ENCODE results near the gene PDCD4. TPM values are rescaled to one million over a fixed set of nuclear protein-coding genes. Genes with fewer than 3 reads are reported as not detected.

The PDCD4 gene
- total RNA-seq, 1 experiment from 2014 or later, result 55.0 TPM

DNA sequence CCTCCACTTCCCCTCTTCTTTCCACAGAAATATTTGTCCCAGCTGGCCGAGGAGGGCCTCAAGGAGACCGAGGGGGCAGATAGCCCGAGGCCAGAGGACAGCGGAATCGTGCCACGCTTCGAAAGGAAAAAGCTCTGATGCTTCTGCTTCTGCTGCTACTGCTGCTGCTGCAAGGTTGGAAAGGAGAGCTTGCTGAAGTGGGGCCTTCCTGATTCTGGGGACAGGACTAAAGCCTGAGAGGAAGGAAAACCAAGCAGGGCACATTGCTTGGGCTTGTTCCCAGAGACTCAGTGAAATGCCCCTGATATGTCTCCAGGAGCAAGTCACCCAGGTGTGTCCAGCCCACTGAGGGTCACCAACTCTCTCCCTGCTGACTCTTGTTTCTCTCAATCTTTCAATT, 35.9 kb upstream of the PDCD4 start:
- no peak overlapping the region for H3K4me3 ChIP-seq
- no peaks in the 10 kb centered on the region for H3K27me3 ChIP-seq
- H3K4me1 ChIP-seq, result no peaks in the 10 kb centered on the region
- peaks cover 20% of the 10 kb centered on the region for H3K36me3 ChIP-seq
- no peak overlapping the region for H3K27ac ChIP-seq
- 0 out of 2 replicates have a peak, but pooled peaks cover 4% of the 10 kb centered on the region for H3K9me3 ChIP-seq (replicated peaks)
- DNase-seq, result no peak

DNA sequence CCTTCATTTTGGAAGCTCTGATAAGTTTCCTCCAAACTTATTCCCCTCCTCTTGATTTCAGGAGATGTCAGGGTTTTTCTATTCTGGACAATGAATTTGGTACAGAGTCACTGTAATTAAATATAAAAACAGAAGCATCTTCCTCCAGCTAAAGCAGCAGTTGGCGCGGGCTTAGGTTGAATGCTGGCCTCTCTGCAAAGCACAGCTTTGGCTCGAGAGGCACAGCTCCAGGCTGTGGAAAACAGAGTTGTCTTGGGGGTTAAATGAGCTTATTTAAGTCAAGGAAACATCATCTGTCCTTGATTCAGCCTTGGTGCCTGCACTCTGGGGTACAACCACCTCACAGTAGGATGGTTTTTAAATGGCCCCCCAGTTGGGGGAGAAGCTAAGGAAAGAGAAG, 35.0 kb upstream of the PDCD4 start:
- no peak overlapping the region for H3K4me3 ChIP-seq
- no peaks in the 10 kb centered on the region for H3K27me3 ChIP-seq
- 0 out of 2 replicates have a peak, but pooled peaks cover 4% of the 10 kb centered on the region for H3K9me3 ChIP-seq (replicated peaks)
- no peaks in the 10 kb centered on the region for H3K4me1 ChIP-seq
- no peak overlapping the region for H3K27ac ChIP-seq
- DNase-seq, result no peak
- H3K36me3 ChIP-seq, result peaks cover 20% of the 10 kb centered on the region

DNA sequence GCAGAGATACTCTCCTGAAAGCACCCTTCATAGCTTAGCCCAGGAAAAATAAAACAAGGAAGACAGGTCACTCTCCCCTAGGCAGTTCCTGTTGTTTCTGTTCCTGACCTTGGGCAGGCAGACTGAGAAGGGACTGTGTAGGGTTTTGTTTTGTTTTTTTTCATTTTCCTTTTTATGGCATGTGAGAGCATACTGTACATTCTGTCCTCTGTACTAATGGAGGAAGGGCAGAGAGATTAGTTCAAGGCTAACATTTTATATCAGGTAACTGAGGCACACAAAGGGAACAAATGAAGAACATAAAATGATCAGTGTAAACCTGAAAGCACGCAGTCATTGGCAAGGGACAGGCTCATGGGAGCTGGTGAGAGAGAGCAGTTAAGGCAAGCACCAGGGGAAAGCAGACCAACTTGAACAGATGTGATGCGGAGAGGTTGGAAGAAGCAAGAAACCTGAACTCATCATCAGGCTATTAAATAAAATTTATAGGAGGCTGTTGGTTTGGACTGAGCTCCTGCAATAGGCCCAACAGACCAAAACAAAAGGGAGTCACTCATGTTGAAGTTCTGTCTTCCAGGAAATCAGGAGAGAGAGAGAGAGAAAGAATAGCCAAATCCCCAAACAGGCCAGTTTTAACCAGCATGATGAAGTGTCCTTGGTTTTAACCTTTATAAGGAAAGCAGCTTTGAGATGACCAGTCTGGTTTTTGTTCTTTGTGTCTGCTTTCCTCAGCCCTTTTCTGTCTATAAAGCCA, 34.1 kb upstream of the PDCD4 start:
- H3K4me3 ChIP-seq, result no peak overlapping the region
- no peak overlapping the region for H3K27ac ChIP-seq
- H3K4me1 ChIP-seq, result no peaks in the 10 kb centered on the region
- DNase-seq, result no peak
- H3K9me3 ChIP-seq (replicated peaks), result 0 out of 2 replicates have a peak, but pooled peaks cover 4% of the 10 kb centered on the region
- no peaks in the 10 kb centered on the region for H3K27me3 ChIP-seq
- peaks cover 24% of the 10 kb centered on the region for H3K36me3 ChIP-seq

DNA sequence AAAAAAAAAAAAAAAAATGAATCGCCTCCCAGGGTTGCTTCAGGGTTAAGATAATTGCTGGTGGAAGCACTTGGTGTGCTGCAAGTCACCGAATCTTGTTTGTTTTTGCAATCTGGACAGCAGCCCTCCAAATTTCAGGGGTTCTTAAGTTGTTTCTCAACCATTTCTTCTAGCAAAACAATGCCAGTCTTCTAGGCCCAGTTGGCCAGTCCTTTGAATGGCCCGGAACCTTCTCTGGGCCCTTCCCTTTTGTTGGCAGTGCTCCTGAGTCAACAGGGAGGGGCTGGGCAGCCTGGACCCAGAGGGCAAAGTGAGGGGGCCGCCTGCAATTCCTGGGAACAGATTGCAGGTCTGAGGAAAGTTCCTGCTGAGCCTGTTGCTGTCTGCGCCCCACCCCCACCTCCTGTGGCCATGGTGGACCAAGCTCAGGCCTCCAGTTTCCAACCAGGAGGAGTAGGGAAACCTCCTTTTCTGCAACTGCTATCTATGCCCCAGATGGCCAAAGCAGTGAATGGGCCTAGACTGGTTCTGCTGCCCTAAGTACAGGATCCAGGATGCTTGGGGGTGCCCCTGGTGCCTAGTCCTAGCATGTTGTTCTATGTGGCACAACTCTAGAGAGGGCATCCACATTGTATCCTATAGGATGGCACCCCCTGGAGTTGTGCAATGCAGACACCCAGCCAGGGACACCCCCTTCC, 31.4 kb upstream of the PDCD4 start:
- H3K27me3 ChIP-seq, result no peaks in the 10 kb centered on the region
- no peak overlapping the region for H3K4me3 ChIP-seq
- H3K27ac ChIP-seq, result no peak overlapping the region
- no peak for DNase-seq
- 0 out of 2 replicates have a peak, but pooled peaks cover 4% of the 10 kb centered on the region for H3K9me3 ChIP-seq (replicated peaks)
- H3K36me3 ChIP-seq, result peaks cover 19% of the 10 kb centered on the region
- H3K4me1 ChIP-seq, result no peaks in the 10 kb centered on the region

DNA sequence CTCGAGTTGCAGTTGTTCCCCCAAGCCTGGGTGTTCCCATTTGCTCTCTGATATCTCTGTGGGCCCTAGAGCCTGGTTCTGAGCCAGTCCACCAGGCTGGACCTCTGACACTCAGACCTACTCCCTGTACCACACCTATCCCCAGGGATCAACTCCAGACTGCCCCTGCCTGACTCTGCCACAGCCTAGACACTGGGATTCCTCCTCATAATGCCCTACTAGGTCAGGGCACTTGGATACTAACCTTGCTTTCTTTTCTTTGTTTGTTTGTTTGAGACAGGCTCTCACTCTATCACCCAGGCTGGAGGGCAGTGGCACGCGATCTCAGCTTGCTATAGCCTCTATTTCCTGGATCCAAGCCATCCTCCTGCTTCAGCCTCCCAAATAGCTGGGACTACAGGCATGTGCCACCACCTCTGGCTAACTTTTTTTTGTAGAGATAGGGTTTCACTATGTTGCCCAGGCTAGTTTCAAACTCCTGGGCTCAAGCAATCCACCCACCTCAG, 30.8 kb upstream of the PDCD4 start:
- DNase-seq, result no peak
- H3K36me3 ChIP-seq, result peaks cover 13% of the 10 kb centered on the region
- 0 out of 2 replicates have a peak, but pooled peaks cover 4% of the 10 kb centered on the region for H3K9me3 ChIP-seq (replicated peaks)
- no peaks in the 10 kb centered on the region for H3K4me1 ChIP-seq
- no peaks in the 10 kb centered on the region for H3K27me3 ChIP-seq
- H3K27ac ChIP-seq, result no peak overlapping the region
- no peak overlapping the region for H3K4me3 ChIP-seq

DNA sequence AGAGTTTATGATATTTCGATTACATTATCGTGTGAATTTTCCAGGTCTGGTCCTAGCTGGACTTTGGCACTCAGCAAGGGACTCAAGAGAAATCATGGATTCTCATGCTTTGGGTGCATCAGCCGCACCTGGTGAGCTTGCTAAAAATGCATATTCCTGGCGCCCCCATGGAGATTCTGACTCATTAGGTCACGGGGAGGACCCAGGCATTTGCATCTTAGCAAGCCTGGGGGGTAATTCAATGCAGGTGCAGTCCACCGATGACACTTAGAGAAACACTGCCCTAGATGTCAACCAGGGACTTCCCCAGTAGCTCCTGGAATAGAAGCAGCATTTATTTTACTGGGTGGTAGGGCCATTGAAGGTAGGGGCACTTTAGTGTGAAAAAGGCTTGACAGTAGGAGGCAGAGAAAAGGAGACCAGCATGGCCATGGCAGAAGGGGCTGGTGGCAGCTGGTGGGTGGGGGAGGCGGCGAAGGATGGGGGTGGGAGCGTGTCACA, 29.9 kb upstream of the PDCD4 start:
- Histone ChIP-seq H3K4me1 (no peaks in the 10 kb centered on the region), H3K27ac (no peak overlapping the region), H3K4me3 (no peak overlapping the region), H3K9me3 (replicated peaks) (0 out of 2 replicates have a peak, but pooled peaks cover 4% of the 10 kb centered on the region), H3K36me3 (peaks cover 6% of the 10 kb centered on the region; the same call in 1 of the 2 replicates), H3K27me3 (no peaks in the 10 kb centered on the region)
- DNase-seq, result no peak

DNA sequence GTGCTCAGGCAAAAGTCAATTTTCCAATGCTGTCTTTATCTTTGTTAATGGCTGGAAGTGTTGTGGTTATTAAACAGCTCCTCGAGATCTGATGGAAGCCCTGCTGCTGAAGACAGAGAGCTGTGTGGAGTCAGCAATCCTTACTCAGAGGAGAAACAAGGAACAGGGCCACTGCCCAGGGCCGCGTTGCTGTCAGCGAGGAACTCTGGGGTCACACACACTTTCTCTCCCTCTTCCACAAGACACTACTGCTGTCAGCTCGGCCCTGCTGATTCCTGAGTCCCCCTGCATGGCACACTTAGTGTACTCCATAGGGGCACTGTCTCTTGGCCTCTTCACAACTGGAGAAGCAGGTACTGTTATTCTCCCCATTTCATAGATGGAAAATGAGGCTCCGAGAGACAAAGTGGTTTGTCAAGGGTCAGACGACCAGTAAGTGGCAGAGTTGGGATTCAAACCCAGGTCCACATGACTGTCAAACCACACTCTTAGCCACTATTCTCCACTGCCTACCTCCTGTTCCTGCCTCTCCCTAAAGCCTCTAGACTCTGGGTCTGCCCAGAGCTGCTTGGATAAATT, 29.3 kb upstream of the PDCD4 start:
- H3K4me3 ChIP-seq, result no peak overlapping the region
- H3K36me3 ChIP-seq, result peaks cover 5% of the 10 kb centered on the region; the same call in 1 of the 2 replicates
- no peak overlapping the region for H3K27ac ChIP-seq
- 0 out of 2 replicates have a peak, but pooled peaks cover 4% of the 10 kb centered on the region for H3K9me3 ChIP-seq (replicated peaks)
- no peak for DNase-seq
- no peaks in the 10 kb centered on the region for H3K27me3 ChIP-seq
- no peaks in the 10 kb centered on the region for H3K4me1 ChIP-seq

DNA sequence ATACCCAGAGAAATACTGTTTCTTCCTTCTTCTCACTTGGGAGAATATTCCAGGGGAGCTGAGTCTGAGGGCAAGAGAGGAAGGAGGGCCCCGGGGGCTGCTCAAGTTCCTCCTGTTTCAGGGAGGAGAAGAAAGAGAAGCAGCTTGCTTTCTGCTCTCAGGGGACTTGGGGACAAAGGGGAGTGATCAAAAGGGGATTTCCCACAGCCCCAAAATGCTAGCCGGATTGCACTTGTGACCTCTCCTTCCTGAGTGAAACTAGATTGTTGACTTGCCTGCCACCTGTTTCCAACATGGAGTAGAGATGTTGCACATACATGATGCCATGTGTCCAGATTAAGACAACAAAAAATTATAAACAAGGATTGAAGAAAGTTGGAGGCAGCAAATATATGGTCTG, 28.7 kb upstream of the PDCD4 start:
- no peak overlapping the region for H3K27ac ChIP-seq
- H3K36me3 ChIP-seq, result peaks cover 5% of the 10 kb centered on the region; the same call in 1 of the 2 replicates
- H3K4me1 ChIP-seq, result no peaks in the 10 kb centered on the region
- DNase-seq, result no peak
- H3K27me3 ChIP-seq, result no peaks in the 10 kb centered on the region
- no peak overlapping the region for H3K4me3 ChIP-seq
- 0 out of 2 replicates have a peak, but pooled peaks cover 4% of the 10 kb centered on the region for H3K9me3 ChIP-seq (replicated peaks)

DNA sequence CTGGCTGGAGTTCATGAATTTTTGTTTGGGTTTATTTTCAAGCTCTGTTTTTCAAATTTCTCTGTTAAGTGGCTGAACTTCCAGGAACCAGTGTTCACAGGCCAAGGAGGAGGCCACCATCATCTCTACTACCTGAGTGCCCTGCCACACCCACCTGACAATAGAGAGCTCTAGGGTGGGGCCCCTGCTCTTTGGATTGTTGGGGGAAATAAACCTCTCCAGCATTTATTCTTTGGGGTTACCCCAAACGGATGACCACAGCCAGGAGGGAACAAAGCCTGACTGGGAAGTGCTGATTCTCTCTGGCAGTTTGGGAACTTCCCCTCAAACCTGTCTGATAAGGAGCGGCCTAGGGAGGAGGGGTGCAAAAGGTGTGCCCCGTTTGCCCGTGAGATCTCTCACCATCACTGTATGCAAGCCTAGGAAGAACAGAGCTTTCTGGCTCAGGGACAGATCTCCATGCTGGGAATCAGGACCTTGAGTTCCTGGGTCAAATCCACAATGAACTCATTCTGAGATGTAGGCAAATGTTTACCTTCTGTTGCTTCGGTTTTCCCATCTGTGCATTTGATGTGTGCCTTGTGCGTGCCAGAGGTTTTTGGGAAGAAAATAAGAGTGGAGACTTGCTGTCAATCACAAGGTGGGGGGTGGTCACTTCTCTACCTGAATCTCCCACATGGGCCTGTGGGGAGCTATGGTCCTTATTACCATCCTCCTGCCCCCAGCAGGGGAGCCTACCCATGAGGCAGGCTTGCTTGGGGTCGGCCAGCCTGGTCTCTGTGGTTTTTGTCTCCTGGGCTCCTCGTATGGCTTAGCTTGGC, 27.7 kb upstream of the PDCD4 start:
- no peak for DNase-seq
- Histone ChIP-seq H3K27me3 (no peaks in the 10 kb centered on the region), H3K27ac (no peak overlapping the region)

DNA sequence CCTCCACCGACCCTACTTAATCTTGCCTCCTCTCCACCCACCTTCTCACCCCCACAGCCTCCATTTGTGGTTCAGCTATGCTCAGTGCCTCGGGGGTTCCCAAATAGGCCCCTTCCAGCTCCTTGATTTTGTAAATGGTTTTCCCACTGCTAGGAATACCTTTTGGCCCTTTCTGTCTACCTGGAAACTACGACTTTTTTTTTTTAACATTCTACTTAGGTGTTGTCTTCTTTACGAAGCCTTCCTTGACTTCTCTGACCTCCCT, 27.2 kb upstream of the PDCD4 start:
- Histone ChIP-seq H3K9me3 (replicated peaks) (no peaks in the 10 kb centered on the region), H3K27ac (no peak overlapping the region)
- DNase-seq, result no peak

More for the DNA sequence above, 27.7 kb upstream of the PDCD4 start:
- Histone ChIP-seq H3K9me3 (replicated peaks) (0 out of 2 replicates have a peak, but pooled peaks cover under 1% of the 10 kb centered on the region), H3K4me3 (no peak overlapping the region), H3K36me3 (peaks cover 5% of the 10 kb centered on the region; the same call in 1 of the 2 replicates), H3K4me1 (no peaks in the 10 kb centered on the region)

DNA sequence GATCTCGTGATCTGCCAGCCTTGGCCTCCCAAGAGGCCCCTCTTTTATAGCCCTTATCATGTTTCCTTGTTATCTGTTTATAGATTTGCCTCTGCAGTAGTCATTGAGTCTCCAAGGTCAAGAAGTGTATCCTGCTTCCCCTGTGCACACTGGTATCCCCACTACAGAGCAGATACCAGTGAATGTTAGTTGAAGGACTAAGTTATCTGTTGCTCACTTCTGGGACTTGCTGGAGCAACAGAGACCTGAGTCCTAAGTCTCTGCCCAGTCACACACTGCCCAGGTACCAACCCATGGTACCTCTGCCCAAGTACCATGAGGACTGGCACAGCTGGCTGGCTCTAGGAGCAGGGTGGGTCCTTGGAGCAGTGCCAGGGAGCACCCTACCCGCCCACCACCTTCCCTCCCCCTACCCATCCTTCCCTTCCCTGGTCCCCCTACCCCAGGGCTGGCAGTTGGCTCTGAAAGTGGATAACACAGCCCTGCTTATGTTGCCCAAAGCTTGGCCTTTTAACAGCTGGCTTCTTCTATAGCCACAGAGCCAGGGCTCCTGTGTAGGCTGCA, 26.5 kb upstream of the PDCD4 start:
- DNase-seq, result no peak
- peaks cover 5% of the 10 kb centered on the region; the same call in 1 of the 2 replicates for H3K36me3 ChIP-seq
- H3K4me3 ChIP-seq, result no peak overlapping the region
- no peaks in the 10 kb centered on the region for H3K4me1 ChIP-seq
- no peaks in the 10 kb centered on the region for H3K9me3 ChIP-seq (replicated peaks)
- H3K27ac ChIP-seq, result no peak overlapping the region
- no peaks in the 10 kb centered on the region for H3K27me3 ChIP-seq

More for the DNA sequence above, 27.2 kb upstream of the PDCD4 start:
- Histone ChIP-seq H3K36me3 (peaks cover 5% of the 10 kb centered on the region; the same call in 1 of the 2 replicates), H3K4me3 (no peak overlapping the region), H3K27me3 (no peaks in the 10 kb centered on the region), H3K4me1 (no peaks in the 10 kb centered on the region)

DNA sequence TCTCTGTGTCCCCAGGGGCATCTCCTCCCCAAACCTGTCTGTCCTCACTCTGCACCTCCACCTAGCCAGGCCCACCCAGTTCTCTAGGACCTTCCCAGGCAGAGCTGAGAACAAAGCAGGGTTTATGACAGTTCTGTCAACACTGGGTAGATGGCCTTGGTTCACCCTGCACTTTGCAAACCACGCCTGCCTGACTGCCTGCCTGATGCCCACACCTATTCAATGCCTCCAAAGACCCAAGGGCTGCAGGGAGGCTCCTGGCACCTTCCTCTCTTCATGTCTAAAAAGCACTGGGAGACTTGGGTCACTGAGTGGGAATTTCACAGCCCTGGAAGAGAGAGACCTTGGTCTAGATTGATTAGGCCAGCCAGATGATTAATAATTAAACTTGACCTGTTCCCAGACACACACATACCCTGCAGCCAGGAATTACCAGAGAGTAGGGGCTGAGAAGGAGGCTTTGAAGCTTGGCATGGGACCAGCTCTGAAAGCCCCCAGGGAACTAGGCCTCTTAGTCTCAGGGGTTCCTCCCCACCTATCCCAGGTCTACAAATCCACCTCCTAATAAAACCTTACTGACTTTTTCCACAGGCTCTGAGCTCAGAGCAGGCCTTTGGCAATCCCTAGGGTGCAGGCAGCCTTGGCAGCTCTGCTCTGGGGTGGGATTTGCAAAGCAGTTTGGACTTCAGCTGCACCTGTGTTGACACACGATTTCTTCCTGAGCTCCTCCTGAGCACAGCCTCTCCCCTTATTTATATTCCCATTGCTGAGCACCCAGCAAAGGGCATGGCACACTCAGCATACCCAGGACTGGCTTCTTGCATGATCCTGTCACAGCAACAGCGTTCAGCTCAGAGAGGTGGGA, 25.7 kb upstream of the PDCD4 start:
- Histone ChIP-seq H3K27ac (no peak overlapping the region), H3K9me3 (replicated peaks) (no peaks in the 10 kb centered on the region), H3K36me3 (peaks cover 5% of the 10 kb centered on the region; the same call in 1 of the 2 replicates), H3K4me1 (no peaks in the 10 kb centered on the region), H3K4me3 (no peak overlapping the region), H3K27me3 (no peaks in the 10 kb centered on the region)
- no peak for DNase-seq

DNA sequence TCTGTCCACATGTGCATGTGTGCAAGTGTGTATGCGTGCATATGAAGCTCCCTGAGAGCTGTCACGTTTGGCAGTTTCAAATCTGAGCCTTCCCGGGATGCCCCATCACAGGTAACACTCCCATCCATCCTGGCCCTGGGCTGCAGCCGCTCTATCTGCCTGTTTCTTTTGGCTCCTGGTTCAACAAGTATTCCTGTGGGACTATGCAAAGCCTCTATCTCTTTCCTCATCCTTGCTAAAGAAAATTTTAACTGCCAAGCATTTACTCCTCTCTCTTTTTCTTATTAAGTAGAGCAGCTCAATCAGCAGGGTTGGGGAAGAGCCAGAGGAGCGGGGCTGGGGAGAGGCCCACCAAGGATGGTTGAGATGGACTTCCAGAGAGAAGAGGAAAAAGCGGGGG, 24.4 kb upstream of the PDCD4 start:
- no peak overlapping the region for H3K27ac ChIP-seq
- no peaks in the 10 kb centered on the region for H3K9me3 ChIP-seq (replicated peaks)
- no peak overlapping the region for H3K4me3 ChIP-seq
- DNase-seq, result no peak
- H3K4me1 ChIP-seq, result no peaks in the 10 kb centered on the region
- H3K27me3 ChIP-seq, result no peaks in the 10 kb centered on the region
- peaks cover 3% of the 10 kb centered on the region; the same call in 1 of the 2 replicates for H3K36me3 ChIP-seq

Measured in SJCRH30 (cell line).